ENCODE data around the gene CIB2. TPM values are rescaled to one million over a fixed set of nuclear protein-coding genes. Genes with fewer than 3 reads are reported as not detected.

The CIB2 gene
- total and polyA plus RNA-seq, 2 experiments from 2014 or later: 59.5 to 64.4 TPM

GRCh38 chr15:78082743-78083110 is 48.5 kb downstream of the CIB2 start:
- Histone ChIP-seq H3K36me3 (ENCODE audit: insufficient read depth) (no peaks in the 10 kb centered on the region), H3K27me3 (ENCODE audit: insufficient read depth) (0 out of 2 replicates have a peak, but pooled peaks cover 5% of the 10 kb centered on the region), H4K20me1 (replicated peaks; ENCODE audit: insufficient read depth) (no peaks in the 10 kb centered on the region), H2AFZ (no peak overlapping the region), H3F3A (replicated peaks; ENCODE audit: low read depth) (no peaks in the 10 kb centered on the region), H3K79me2 (replicated peaks; ENCODE audit: insufficient read depth) (no peaks in the 10 kb centered on the region), H3K4me3 (no peak overlapping the region), H3K9me2 (ENCODE audit: insufficient read depth) (no peaks in the 10 kb centered on the region), H3K27ac (ENCODE audit: low read depth) (no peak overlapping the region), H3K4me2 (no peak overlapping the region), H3K4me1 (ENCODE audit: insufficient read depth) (no peaks in the 10 kb centered on the region)
- H3K36me3 Mint-ChIP-seq (ENCODE audit: low read depth): no peaks in the 10 kb centered on the region
- H3K4me3 Mint-ChIP-seq: no peak overlapping the region
- DNase-seq (ENCODE audit: low spot score): no peak
- no peak for ATAC-seq
- no peaks in the 10 kb centered on the region for H3K4me1 Mint-ChIP-seq
- no peaks in the 10 kb centered on the region for H3K9me3 Mint-ChIP-seq
- H3K27ac Mint-ChIP-seq: no peak overlapping the region
- peaks cover 5% of the 10 kb centered on the region for H3K27me3 Mint-ChIP-seq (ENCODE audit: insufficient read depth, low read depth, poor library complexity)
- no peak for TF ChIP-seq POLR2AphosphoS5 (IDR thresholded peaks at IDR 0.05; ENCODE audit: low read depth)
- no peak for TF ChIP-seq EZH2 (IDR thresholded peaks at IDR 0.05; ENCODE audit: low read depth, unreplicated experiment)
- TF ChIP-seq ETS1 (IDR thresholded peaks at IDR 0.05): no peak
- TF ChIP-seq CTCF (conservative IDR thresholded peaks at IDR 0.05; ENCODE audit: low read depth in 2 of 2): no peak
- no peak for TF ChIP-seq EZH2phosphoT487 (IDR thresholded peaks at IDR 0.05; ENCODE audit: unreplicated experiment)
- no peak for TF ChIP-seq REST (IDR thresholded peaks at IDR 0.05; ENCODE audit: unreplicated experiment)
- TF ChIP-seq NANOG (IDR thresholded peaks at IDR 0.05; ENCODE audit: borderline replicate concordance): no peak
- no peak for TF ChIP-seq ZNF331 (CRISPR knock-in tag; IDR thresholded peaks at IDR 0.05; ENCODE audit: low read depth)
- no peak for TF ChIP-seq ZNF462 (CRISPR knock-in tag; IDR thresholded peaks at IDR 0.05)
- TF ChIP-seq JUNB (IDR thresholded peaks at IDR 0.05; ENCODE audit: unreplicated experiment): no peak
- TF ChIP-seq CREB1 (CRISPR knock-in tag; IDR thresholded peaks at IDR 0.05; ENCODE audit: low read depth): no peak

Data from GM23338 (cell line).